Nephron progenitor cell (in vitro differentiated cells): ENCODE results near the gene PLXNA4.

Experiments
- DNase-seq: peaks from one replicate; pipeline ENCODE4 v3.0.0; 2021
- H3K27ac Mint-ChIP-seq: 2 replicates; pipeline ENCODE4 v1.8.0; 2021; ENCODE audit warnings: mild to moderate bottlenecking, moderate library complexity, mixed read lengths
- H3K27me3 Mint-ChIP-seq: 2 replicates; pipeline ENCODE4 v1.8.0; 2021; ENCODE audit warnings: mild to moderate bottlenecking, low read depth, mixed read lengths; ENCODE audit not compliant: poor library complexity
- H3K36me3 Mint-ChIP-seq: 2 replicates; pipeline ENCODE4 v1.8.0; 2021; ENCODE audit warnings: low read depth, mixed read lengths
- H3K4me1 Mint-ChIP-seq: 2 replicates; pipeline ENCODE4 v1.8.0; 2021; ENCODE audit warnings: mixed read lengths
- H3K4me3 Mint-ChIP-seq: 2 replicates; pipeline ENCODE4 v1.8.0; 2021; ENCODE audit warnings: mild to moderate bottlenecking, moderate library complexity, mixed read lengths
- H3K9me3 Mint-ChIP-seq: 2 replicates; pipeline ENCODE4 v1.8.0; 2021; ENCODE audit warnings: mild to moderate bottlenecking, moderate library complexity, mixed read lengths
- TF ChIP-seq, protein P1 (sequence below): fragments of 200-600 bp; sonication (generic); IDR thresholded peaks from 2 replicates; pipeline ENCODE4 v1.5.0; 2021; ENCODE audit warnings: antibody characterized with exemption

Gene PLXNA4

DNA sequence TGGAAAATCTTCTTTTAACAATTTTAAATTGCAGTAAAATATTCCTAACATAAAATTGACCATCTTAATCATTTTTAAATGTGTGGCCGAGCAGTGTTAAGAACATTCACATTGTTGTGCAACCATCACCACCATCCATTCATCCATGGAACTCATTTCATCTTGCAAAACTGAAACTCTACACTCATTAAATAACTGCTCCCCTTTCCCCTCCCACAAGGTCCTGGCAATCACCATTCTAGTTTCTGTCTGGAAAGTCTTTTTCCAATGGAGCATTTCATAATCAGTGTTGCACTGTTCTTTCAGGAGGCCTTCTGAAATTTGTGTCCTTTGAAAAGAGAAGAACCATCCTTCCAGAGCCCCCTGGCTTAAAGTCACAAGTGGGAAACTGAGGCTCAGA lies 233.1 kb downstream of the PLXNA4 start:
- no peak for DNase-seq
- Mint-ChIP-seq H3K27me3 (peaks cover 42% of the 10 kb centered on the region), H3K4me1 (peaks cover 33% of the 10 kb centered on the region), H3K4me3 (no peak overlapping the region), H3K9me3 (no peaks in the 10 kb centered on the region), H3K27ac (no peak overlapping the region), H3K36me3 (no peaks in the 10 kb centered on the region)
- TF ChIP-seq, protein P1, sequence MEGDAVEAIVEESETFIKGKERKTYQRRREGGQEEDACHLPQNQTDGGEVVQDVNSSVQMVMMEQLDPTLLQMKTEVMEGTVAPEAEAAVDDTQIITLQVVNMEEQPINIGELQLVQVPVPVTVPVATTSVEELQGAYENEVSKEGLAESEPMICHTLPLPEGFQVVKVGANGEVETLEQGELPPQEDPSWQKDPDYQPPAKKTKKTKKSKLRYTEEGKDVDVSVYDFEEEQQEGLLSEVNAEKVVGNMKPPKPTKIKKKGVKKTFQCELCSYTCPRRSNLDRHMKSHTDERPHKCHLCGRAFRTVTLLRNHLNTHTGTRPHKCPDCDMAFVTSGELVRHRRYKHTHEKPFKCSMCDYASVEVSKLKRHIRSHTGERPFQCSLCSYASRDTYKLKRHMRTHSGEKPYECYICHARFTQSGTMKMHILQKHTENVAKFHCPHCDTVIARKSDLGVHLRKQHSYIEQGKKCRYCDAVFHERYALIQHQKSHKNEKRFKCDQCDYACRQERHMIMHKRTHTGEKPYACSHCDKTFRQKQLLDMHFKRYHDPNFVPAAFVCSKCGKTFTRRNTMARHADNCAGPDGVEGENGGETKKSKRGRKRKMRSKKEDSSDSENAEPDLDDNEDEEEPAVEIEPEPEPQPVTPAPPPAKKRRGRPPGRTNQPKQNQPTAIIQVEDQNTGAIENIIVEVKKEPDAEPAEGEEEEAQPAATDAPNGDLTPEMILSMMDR = no peak

DNA sequence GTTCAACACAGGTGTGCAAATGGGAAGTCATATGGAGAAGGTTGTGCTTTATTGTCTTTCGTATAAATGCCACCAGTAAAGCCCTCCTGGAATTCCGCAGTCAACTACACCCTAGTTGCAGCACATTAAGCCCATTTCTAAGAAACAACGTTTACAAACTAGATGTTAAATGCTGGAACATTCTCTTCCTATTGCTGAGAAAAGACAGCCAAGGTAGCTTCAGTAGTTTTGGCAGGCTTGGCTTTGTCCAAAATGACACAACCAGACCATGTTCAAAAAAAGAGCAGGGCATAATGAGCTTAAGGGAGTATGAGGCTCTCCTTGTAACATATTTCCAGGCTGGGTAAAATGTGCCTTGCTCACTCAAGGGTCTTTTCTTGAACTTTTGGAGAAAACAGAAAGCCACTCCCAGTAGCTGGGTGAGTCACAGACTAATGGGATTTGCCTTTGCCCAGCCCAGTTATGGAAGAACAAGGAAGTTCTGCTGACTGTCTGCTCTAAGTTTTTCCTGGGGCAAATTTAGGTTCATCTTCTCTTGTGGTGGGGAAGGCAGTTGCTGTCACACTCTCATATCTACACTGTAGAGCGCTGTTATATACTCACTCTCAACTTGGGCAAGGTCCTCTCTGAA lies 238.7 kb downstream of the PLXNA4 start:
- no peak overlapping the region for H3K4me3 Mint-ChIP-seq
- peaks cover 62% of the 10 kb centered on the region for H3K27me3 Mint-ChIP-seq
- peaks cover 7% of the 10 kb centered on the region for H3K4me1 Mint-ChIP-seq
- H3K27ac Mint-ChIP-seq = no peak overlapping the region
- DNase-seq = no peak
- no peaks in the 10 kb centered on the region for H3K9me3 Mint-ChIP-seq
- H3K36me3 Mint-ChIP-seq = no peaks in the 10 kb centered on the region
- TF ChIP-seq, protein P1 = no peak

DNA sequence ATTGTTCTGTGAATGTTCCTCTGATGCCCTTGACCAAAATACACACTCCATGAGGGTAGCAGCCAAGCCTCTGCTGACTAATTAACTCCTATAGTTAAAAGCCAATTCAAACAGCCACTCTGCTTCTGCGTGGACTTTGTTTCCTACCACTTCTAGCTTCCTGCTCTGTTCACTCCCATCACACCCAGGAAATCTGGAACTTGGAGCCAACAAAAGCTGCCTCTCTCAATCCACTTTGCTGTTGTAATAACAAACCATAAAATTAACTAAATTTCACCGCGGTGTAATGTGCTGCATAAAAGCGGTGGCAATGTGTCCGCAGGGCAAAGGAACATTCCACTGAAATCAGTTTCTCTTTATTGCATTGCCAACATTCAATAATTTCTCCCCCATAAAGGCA lies 239.5 kb downstream of the PLXNA4 start:
- Mint-ChIP-seq H3K36me3 (no peaks in the 10 kb centered on the region), H3K4me3 (no peak overlapping the region), H3K9me3 (no peaks in the 10 kb centered on the region), H3K4me1 (peaks cover 7% of the 10 kb centered on the region), H3K27me3 (peaks cover 59% of the 10 kb centered on the region), H3K27ac (no peak overlapping the region)
- TF ChIP-seq, protein P1 = no peak
- no peak for DNase-seq

DNA sequence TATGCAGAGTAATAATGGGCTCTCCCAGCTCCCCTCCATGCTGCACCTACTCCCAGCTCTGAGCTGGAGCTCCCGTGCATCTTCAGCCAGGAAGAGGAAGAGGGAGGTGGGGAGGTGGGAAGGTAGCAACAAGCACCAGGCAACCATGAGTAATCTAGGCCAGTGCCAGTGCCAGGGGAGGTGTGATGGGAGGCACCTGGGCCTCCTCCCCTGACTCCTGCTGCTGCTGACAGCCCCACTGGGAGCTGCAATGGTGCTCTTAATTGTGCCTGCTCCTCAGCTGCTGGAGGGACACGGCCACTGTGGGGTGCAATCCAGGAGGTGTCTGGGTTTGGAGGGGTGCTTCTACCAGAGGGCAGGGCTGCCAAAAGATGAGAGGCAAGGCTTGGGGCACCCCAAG lies 243.0 kb downstream of the PLXNA4 start:
- TF ChIP-seq, protein P1 = no peak
- Mint-ChIP-seq H3K4me1 (peaks cover 8% of the 10 kb centered on the region), H3K27me3 (peaks cover 57% of the 10 kb centered on the region), H3K9me3 (no peaks in the 10 kb centered on the region), H3K4me3 (no peak overlapping the region), H3K27ac (no peak overlapping the region), H3K36me3 (no peaks in the 10 kb centered on the region)
- no peak for DNase-seq

DNA sequence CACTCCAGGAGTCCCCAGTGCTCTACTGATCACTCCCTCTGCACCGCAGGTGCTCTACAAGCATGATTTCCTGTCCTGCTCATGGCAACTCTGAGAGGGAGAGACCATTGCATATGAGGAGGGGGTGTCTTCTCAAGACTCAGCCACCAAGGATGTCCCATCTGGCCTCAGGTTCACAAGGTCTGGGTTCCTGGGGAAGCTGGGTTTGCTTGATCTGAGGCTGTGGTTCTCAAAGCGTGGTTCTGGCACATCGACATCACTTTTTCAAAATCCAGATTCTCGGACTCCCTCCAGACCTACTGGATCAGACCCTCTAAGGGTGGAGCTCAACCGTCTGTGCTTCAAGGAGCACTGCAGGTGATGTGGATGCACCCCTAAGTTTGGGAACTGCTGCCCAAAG lies 247.5 kb downstream of the PLXNA4 start:
- TF ChIP-seq, protein P1 = no peak
- Mint-ChIP-seq H3K9me3 (no peaks in the 10 kb centered on the region), H3K4me1 (peaks cover 14% of the 10 kb centered on the region), H3K27me3 (peaks cover 72% of the 10 kb centered on the region), H3K27ac (no peak overlapping the region), H3K36me3 (no peaks in the 10 kb centered on the region), H3K4me3 (no peak overlapping the region)
- DNase-seq = no peak

DNA sequence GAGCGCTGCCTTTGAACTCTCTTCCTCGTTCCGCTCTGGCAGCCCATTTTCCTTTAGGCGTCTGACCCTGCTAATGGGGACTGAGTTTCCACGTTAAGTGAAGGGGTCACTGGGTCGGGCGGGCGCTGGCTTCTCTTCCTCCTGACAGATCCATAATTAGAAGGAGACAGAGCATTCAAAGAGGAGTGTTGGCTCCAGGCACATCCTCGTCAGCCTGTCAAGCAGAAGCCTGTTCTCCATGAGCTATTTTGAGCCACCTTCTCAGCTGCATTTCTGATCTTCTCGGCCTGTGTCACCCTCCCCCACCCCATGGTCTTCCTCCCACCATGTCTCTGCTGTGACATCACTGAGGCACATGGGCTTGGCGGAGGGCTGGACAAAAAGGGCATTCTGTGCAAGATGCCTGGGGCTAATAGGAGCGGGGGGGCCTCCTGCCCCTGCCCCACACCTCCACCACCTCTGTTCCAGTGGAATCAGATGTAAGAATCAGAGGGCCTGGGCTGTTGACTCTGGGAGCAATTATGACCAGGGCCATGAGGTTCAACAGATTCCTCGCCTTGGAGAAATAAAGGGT lies 248.1 kb downstream of the PLXNA4 start:
- Mint-ChIP-seq H3K9me3 (no peaks in the 10 kb centered on the region), H3K27me3 (peaks cover 78% of the 10 kb centered on the region), H3K4me3 (no peak overlapping the region), H3K27ac (no peak overlapping the region), H3K36me3 (no peaks in the 10 kb centered on the region), H3K4me1 (peaks cover 16% of the 10 kb centered on the region)
- TF ChIP-seq, protein P1 = no peak
- no peak for DNase-seq
